Body of pancreas (tissue), 4 donors: ENCODE data around the gene TBX4.

Experiments used
- POLR2A ChIP-seq, 3 donors: fragments of 450-650 bp; IDR thresholded peaks; one replicate each; pipeline ENCODE4 v1.6.1; 2016; ENCODE audit warnings: antibody characterized with exemption in 3 of 3, mild to moderate bottlenecking in 2 of 3
- TF ChIP-seq, protein P1 (sequence below), 7 experiments: fragments of 450-650 bp in 4 of 7; fragments of 200-600 bp in 3 of 7; sonication (generic) in 3 of 7; IDR thresholded peaks; one replicate each; pipeline ENCODE4 v1.5.1; 2016 to 2019; ENCODE audit warnings: antibody characterized with exemption in 7 of 7

DNA sequence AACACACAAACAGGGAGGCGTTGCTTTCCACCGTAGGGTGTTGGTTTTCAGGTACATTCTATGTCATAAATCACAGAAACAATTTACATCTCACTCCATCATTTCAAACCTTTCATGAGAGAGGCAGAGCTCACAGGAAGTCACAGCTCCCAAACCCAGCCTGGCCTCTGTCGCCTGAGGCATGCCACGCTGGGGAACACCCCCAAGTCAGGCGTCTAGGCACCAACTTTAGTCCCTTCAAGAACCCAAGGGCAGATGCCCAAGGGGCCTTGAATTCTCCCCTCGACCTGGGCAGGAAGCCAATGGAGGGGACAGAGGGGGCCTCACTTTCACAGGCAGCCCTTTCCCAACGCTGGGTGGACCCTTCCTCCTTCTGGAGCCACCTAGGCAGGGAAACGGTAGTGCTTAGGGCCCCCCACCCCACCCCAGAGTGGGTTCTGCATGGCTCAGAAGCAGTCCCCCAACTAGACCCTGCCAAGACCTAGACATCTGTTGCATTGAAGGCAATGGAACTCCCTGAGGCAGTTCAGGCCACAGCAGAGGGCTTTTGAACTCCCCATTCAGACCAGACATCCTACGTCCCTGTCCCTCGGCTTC, 10.6 kb downstream of the TBX4 start:
- TF ChIP-seq, protein P1, sequence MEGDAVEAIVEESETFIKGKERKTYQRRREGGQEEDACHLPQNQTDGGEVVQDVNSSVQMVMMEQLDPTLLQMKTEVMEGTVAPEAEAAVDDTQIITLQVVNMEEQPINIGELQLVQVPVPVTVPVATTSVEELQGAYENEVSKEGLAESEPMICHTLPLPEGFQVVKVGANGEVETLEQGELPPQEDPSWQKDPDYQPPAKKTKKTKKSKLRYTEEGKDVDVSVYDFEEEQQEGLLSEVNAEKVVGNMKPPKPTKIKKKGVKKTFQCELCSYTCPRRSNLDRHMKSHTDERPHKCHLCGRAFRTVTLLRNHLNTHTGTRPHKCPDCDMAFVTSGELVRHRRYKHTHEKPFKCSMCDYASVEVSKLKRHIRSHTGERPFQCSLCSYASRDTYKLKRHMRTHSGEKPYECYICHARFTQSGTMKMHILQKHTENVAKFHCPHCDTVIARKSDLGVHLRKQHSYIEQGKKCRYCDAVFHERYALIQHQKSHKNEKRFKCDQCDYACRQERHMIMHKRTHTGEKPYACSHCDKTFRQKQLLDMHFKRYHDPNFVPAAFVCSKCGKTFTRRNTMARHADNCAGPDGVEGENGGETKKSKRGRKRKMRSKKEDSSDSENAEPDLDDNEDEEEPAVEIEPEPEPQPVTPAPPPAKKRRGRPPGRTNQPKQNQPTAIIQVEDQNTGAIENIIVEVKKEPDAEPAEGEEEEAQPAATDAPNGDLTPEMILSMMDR (IDR thresholded peaks at IDR 0.05) = no peak
- TF ChIP-seq POLR2A (IDR thresholded peaks at IDR 0.05) = no peak
